PFSK-1 (cell line): ENCODE data around the gene ZBTB38.

Experiments used
- FOXP2 ChIP-seq: optimal IDR thresholded peaks from 2 replicates; pipeline ENCODE3; 2011; ENCODE audit warnings: borderline replicate concordance, control low read depth, inconsistent platforms; ENCODE audit not compliant: insufficient read depth; ENCODE audit errors: extremely low read length, extremely low read depth
- POLR2AphosphoS5 ChIP-seq: IDR thresholded peaks from 2 replicates; pipeline ENCODE4 v1.6.1; 2012; ENCODE audit warnings: low read depth, mild to moderate bottlenecking, control low read depth, low read length, moderate library complexity
- SIN3A ChIP-seq: IDR thresholded peaks from 2 replicates; pipeline ENCODE4 v1.6.1; 2012; ENCODE audit warnings: mild to moderate bottlenecking, low read length, moderate library complexity, borderline replicate concordance; ENCODE audit not compliant: insufficient read depth
- TAF1 ChIP-seq: IDR thresholded peaks from 2 replicates; pipeline ENCODE4 v1.6.1; 2012; ENCODE audit warnings: low read length, control low read depth, borderline replicate concordance; ENCODE audit not compliant: insufficient read depth

GRCh38 chr3:141407047-141407446 lies 38.7 kb downstream of the ZBTB38 start:
- TF ChIP-seq POLR2AphosphoS5 = no peak
- TF ChIP-seq FOXP2 = no peak
- TF ChIP-seq SIN3A = no peak
- no peak for TF ChIP-seq TAF1
